GM19043 (cell line): Measurements from ENCODE around the gene ARL10.

ENCODE experiments used
- ATAC-seq: cut with Tn5 transposase; IDR thresholded peaks from one replicate; pipeline ENCODE4 v1.9.1; 2021; ENCODE audit warnings: low read depth; ENCODE audit not compliant: unreplicated experiment

Gene ARL10

DNA sequence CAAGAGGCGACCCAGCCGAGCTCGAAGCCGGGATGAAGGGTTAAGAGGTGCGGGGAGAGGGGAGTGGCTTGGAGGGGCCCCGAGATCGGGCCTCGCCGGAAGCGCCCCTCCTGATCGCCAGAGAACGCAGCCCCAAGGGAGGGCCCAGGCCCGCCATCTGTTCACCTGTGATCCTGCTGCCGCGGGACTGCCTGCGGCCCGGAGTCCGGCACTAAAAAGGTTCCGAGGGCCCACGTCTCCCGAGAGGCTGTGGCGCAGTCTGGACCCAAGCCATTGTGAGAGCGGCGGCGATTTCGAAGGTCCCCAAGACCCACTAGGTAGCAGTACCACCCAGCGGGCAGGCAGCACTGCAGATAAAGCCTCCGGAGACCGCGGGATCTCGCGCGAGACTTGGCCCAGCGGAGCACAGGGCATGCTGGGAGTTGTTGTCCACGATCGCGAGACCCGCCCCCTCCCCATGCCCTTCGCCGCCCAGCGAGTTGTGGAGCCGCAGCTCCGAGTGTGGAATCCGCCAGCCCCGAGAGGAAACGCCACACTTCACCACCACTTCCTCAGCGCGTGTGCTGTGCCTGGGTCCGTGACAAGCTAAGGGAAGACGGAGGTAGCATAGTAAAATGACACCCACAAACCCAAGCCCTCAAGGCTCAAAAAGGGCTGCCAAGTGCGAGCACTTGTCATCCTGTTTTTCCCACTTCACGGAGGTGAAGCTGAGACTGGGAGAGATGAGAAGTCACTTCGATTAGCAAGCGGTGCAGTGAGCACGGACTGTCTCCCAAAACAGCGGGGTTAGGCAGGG lies 3.7 kb upstream of the ARL10 start, which contains the start of gene KIAA1191:
Gene KIAA1191, minus strand, starts transcription at position 328 of the 796 bp plus-strand sequence. CDS start 2,256 bp downstream, outside the sequence.
- peak; percentile 80 for ATAC-seq

DNA sequence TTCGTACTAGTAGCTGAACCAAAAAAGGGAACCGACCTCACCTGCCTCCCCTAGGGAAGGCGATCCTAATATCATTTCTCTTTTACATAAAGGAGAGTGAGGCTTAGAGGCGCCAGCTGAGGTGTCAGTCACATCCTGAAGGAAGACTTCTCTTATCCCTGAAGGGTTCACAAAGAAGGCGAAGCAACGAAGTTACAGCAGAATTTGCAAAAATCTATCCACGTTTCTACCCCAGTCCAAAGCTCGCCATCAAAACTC lies 3.1 kb upstream of the ARL10 start:
- no peak for ATAC-seq

DNA sequence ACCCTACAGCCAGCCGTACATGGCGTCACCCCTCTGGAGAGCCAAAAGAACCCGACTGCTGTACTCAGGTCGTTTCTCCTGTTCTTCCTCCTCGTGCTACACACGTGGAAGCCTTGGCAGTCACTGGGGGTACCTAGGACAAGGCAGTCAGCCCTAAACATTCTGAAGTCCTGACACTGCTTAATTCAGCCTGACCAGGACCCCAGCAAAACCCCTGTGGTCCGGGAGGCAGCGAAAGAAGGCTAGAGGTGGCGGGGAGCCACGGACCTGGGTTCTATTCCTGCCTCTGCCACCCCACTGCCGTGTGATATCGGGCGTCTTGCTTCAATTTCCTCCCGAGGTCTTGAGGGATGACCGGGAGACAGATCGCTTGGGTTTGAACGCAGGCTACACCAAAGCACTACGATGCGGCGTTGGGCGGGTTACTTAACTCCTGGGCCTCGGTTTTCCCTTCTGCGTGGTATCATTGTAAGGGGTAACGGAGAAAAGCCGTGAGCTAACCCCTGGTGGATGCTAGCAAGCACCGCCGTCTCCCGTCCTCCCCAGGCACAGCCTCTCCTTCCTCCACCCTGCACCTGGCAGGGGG lies 429 bp upstream of the ARL10 start:
- no peak for ATAC-seq

DNA sequence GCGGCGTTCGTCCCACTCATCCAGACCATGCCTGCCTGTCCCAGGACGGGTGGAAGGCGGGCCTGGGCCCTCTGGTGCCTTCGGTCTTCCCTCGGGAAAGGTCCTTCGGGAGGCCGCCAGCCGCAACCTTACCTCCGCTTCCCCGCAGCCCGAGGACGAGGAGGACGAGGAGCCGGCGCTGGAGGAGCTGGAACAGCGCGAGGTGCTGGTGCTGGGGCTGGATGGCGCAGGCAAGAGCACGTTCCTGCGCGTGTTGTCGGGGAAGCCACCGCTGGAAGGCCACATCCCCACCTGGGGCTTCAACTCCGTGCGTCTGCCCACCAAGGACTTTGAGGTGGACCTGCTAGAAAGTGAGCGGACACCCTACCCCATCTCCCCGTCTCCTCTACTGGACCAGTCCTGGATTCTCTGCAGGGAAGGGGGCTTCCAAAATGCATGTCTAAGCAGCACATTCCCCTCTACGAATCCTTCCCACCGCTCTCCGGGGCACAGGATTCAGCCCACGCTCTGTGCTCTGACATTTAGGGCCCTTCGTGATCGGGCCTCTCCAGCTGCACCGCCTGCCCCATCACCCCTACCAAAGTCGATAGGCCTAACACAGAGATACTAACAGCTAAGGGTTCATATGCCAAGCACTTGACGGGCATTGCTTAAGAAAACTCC lies 1.1 kb downstream of the ARL10 start:
- no peak for ATAC-seq

DNA sequence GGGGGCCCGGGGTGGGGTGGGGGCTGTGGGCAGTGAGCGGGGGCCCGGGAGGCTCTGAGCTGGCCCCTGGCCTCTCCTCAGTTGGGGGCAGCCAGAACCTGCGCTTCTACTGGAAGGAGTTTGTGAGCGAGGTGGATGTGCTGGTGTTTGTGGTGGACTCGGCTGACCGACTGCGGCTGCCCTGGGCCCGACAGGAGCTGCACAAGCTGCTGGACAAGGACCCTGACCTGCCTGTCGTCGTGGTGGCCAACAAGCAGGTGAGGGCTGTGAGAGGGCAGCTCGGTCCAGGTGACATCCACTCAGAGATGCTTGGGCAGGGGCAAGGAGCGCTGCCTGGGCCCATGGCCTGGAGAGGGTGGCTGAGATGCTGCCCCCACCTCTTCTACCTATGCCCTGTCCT lies 3.4 kb downstream of the ARL10 start:
- no peak for ATAC-seq

DNA sequence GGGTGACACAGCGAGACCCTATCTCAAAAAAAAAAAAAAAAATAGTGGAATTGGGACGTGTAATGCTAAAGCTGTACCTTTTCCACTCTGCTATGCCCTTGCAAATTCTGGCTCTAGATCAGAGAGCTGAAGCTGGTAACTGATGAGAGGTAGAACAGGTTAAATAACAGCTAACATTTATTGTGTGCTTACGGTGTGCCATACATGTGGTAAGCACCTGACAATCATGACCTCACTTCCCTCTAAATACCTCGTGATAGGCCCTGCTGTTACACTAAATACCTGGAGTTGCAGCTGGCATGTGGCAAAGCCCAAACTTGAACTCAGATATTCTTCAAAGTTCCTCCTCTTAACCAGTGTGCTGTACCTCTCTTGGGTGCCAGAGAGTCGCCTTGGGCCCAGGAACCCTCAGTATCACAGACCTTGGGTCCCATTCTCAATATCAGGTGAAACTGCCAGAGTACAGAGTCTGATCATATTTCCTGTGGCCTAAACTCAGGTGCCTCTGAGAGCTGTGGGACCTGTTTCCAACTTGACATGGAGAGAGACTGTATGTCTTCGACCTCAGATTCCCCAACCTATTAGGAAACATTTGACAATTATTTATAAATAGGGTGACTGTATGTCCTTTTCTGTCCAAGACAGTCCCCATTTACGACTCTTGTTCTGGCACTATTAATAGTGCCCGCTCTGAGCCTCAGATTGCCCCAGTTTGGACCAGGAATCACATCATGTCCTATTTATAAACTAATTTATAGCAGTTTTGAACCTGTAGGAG lies 4.8 kb downstream of the ARL10 start:
- ATAC-seq, result no peak

DNA sequence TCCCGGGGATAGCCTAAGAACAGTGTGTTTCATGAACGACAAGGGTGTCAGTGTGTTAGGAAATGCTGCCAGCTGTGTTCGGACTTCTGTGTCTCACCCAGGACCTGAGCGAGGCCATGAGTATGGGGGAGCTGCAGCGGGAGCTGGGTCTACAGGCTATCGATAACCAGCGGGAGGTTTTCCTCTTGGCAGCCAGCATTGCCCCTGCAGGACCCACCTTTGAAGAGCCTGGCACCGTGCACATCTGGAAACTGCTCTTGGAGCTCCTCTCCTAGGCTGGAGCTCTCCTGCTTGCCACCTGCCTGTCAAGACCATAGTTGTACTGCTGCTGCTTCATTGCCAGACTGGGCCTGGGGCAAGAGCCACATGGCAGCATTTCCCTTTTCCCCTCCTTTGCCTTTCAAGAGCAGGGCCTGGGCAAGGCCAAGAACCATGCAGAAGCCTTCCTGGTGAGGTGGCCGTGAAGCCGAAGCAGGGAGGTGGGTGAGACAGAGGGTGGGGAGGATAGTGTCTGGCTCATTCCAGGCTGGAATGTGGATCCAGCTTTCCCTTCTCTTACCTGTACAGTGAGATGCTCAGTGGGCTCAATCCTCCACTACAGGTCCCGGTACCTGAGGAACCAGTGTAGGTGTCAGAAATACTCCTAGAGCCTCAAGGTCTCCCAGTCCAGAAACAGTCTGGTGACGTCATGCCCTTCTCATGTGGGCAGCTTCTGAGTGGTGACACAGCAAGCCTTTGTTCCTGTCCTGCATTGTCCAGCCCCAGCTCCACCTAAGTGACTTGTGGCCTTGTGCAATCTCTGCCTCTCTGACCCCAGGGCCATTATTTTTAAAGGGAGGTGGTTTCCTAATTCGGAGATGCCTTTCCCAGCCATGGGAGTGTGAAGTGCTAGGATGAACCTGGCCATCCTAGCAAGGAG lies 6.6 kb downstream of the ARL10 start:
- ATAC-seq, result no peak

DNA sequence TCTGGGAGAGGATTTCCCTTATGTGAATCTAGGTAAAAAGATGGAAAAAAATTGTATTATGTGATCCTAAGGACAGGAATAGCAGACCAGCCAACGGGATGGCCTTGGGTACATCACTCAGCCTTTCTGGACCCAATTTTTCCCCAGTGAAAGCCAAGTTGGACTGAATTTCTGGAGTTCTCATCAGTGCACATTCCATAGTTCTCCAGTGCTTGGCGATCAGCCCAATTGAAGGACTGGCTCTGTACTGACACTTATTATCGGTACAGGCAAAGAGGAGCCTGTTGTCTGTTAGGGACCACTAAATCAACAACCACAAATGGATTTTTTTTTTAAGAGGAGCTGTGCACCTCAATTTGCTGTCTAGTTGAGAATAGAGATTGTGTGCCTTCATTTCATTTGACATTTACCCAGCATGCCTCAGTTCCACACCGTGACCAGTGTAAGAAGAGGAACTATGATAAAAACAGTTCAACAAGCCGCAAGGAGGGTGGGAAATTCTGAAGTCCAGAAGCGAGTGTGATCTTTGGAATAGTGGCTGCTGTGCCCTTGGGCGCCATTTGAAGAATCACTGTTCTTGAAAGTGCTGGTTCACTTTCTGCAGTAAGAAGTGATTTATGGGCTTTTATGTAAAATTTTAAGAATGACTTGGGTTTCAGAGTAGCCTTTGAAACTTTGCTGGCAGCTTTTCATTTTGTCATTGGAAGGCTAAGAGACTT lies 8.0 kb downstream of the ARL10 start:
- no peak for ATAC-seq

DNA sequence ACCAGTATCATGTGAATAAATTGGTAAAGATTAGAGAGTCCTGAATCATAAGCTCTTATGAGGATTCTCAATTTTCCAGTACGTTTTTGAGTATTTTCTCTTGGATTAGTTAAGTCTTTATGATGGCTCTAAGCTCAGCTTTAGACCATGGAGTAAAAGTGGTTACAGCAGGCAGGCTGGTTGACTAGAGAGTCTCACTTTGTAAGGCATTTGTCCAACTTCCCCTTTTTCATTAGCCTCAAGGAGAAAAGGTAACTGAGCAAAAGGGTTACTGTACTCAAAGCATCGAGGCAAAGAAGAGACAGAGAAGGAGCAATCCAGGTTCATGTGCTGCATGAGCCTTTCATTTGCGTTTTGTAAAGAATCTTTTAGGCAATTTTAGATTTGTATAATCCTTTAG lies 14.6 kb downstream of the ARL10 start:
- ATAC-seq, result no peak

DNA sequence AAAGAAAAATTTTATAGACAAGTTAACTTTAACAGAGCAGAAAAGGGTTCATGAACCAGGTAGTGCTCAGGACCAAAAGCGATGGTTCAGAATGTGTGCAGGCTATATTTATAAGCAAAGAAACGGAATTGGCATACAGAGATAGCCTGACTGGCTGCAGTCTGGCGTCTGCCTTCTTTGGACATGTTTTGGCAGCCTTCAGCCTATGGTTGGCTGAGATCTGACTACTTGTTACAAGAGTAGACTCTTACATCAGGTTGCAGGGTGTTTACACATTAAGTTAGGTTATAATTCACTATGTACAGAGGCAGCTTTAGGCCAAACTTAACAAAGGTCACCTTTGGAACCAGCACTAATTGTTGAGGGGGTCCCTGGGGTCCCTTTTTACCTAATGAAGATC lies 16.1 kb downstream of the ARL10 start:
- no peak for ATAC-seq

DNA sequence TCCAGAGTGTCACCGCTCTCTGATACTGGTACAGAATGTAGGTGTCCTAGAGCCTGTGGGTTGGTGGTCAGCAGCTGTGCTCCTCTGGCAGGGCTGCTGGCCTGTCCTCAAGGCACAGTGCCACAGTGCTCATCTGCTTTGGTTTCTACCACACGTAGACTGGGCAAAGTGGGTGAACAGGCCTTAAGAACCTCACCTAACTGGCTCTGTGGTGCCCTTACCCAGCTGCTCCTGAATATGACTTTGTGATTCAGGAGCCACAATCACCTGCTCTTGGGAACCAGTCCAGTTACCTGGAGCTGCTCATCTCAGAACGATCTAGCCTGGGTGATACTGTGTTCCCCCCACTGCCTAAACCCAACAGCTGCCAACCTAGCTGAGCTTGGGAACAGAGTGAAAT lies 16.7 kb downstream of the ARL10 start:
- ATAC-seq, result no peak

DNA sequence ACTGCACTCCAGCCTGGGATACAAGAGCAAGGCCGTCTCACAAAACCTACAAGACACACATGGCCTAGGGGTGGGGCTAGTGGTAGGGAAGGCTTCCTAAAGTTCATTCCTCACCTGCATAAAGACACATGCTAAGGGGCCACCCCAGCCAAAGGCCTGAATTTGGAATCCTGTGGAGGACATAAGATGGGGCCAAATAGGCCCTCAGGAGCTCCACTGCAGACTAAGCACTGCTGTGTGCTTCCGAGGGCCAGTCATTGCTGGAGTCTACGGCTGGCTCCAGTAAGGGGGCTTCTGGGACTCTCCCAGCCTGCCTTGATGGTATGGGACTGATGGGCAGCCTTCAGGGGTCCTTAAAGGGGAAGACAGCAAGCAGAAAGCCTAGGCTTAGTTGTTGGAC lies 17.4 kb downstream of the ARL10 start:
- no peak for ATAC-seq

DNA sequence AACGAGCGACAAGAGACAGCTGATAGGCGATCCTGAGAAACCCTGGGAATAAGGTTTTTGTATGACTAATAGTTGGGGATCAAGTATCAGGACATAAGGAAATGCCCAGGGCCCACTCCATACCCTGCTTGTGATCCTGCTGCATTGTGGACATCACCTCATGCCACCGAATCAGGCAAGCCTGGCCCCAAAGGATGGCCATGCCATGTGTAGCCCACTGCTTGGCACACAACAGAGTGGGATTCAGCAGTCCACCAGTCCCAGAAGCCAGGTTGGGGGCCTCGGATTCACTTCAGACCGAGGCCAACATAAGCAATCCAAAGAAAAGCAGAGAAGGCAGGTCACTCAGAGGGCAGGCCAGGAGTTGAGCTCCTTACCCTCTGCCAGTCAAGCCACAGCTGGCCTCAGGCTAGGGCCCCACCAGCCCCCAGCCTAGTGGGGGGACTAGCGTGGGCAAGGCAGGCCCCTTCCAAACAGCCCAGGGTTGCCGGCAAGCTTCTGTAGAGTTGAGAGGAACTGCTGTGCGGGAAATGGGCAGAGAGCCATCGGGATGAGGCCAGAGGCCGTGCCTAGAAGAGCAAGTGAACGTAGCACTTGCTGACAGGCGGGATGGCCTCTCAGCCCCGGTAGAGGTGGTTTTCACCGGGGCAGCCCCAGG lies 18.1 kb downstream of the ARL10 start:
- no peak for ATAC-seq

DNA sequence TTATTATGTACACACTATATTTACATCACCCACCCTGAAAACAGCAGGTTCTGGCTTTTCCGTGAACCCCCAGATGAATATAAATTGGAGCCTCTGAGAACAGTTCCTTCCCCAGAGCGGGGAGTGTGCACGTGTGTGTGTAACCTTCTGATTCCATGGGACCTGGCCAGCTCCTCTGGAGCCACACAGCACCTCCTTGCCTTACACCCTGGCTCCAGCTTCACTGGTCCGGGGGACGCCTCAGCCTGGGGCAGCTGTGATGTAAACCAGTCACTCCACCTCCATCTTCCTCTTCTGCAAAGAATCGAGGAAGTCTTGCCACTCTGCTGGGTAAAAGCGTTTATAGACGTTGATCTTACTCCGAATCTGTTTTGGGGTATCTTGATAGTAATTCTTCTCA lies 18.7 kb downstream of the ARL10 start:
- ATAC-seq, result no peak

DNA sequence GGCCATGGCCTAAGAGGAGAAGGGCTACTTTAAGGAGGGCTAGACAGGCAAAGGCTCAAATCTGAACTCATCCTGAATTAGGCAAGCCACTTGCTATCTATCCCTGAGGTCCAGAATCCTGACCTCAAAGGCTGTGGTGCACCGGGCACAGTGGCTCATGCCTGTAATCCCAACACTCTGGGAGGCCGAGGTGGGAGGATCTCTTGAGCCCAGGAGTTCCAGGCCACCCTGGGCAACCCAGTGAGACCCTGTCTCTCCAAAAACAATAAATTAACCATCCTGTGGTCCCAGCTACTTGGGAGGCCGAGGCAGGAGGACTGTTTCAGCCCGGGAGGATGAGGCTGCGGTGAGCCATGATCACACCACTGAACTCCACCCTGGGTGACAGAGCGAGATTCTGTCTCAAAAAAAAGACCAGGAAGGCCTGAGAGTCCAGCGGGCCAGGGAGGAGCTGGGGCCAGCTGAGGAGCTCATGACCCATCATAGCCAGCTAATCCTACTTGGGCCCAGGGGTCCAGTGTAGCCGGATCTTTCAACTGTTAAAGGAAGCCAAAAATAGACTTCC lies 19.2 kb downstream of the ARL10 start:
- no peak for ATAC-seq

DNA sequence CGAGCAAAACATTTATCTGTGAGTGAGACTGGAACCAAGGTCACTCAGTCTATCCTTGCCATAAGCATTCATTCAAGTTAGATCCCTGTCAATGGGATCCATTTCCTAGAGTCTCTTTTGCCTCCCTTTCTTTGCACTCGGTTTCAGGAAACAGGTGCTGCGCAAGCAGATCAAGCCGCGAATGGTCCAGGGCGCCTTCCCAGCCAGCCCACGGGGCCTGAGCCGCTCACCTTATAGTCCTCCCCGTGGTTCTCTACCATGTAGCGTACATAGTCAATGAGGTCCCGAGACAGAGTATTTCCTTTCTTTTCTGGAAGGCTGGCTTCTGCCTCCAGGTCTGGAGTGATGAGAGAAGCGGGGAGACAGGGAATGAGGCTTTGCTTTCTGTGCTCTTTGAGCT lies 19.7 kb downstream of the ARL10 start:
- no peak for ATAC-seq

DNA sequence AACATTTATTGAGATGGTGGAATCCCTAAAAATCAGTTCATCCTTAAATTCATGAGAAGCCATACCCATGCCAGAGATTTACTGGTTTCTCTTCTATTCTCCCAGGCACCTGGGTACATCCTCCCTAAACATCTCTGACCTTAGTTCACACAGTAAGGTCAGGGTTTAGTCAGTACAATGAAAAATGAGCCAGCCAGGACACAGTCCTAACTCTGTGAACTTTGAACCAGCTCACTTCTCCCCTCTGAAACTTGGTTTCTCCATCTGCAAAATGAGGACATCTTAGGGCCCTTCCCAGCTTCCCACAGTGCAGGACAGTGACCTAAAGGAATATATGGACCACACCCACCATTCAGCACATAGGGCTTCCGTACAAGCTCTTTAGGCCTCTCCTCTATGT lies 21.2 kb downstream of the ARL10 start:
- no peak for ATAC-seq

DNA sequence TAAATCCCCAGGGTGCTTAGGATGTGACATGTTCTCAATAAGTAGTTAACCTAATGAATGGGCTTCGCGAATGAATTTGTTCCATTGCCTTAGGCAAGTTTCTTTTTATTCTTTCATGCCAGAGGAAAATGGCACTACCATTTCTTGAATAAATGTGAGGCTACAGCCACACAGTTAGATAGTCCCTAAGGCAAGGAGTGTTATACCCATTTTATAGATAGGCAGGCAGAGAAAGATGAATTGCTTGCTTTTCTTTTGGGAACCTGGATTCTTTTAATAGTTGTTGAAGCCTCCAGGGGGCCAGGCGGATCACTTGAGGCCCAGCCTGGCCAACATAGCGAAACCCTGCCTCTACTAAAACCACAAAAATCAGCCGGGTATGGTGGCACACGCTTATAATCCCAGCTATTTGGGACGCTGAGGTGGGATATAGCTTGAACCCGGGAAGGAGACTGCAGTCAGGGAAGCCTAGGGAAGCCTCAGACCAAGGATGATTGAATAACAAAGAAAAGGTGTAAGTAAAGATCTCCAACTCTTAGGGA lies 22.2 kb downstream of the ARL10 start:
- no peak for ATAC-seq
